ENCODE measurements around the gene DYNC1LI1.

The DYNC1LI1 gene

DNA sequence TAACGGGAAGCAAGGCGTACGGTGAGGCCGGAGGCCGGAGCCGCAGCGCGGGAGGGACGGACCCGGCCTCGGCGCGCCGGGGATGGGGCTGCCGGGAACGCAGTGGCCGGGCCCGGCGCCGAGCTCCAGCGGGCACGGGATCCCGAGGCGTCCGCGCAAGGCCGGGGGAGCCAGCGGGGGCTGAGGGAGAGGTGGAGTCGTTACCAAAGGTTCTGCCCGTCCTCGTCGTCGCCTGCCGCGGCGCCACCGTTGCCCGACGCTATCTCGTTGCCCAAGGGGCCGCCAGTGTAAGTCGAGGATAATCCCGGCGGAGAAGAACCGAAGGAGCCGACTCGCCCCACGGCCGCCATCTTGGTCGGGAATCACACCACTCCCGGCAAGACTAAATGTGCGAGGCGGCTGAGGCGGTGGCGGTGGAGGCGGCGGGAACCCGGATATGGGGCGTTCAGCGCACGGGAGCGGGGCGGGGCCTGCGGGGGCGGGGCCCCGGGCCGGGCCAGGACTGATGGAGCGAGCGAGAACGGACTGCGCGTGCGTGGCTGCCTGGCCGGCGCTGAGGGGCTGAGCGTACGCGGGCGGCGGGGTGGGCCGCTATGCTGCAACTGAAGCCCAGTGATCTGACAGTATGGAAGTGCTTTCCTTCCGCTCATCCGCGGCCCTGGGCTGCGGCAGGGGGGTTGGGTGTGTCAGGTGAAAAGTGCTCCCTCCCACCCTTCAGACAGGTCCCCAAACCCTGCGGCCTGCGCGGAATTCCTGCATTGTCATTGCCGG is at the start of gene DYNC1LI1:
Gene DYNC1LI1, minus strand, starts transcription at position 438 of the 771 bp plus-strand sequence. Its CDS starts 88 bp downstream, at position 350.
- peak; percentile 98 for DNase-seq (ENCODE audit: low spot score)

- DNase-seq (ENCODE audit: low spot score), result no peak
Observed at GRCh38 chr3:32619395-32619794, 48.7 kb upstream of the DYNC1LI1 start.

- no peak for DNase-seq (ENCODE audit: low spot score)
Observed at GRCh38 chr3:32616267-32616962, 45.8 kb upstream of the DYNC1LI1 start.

DNA sequence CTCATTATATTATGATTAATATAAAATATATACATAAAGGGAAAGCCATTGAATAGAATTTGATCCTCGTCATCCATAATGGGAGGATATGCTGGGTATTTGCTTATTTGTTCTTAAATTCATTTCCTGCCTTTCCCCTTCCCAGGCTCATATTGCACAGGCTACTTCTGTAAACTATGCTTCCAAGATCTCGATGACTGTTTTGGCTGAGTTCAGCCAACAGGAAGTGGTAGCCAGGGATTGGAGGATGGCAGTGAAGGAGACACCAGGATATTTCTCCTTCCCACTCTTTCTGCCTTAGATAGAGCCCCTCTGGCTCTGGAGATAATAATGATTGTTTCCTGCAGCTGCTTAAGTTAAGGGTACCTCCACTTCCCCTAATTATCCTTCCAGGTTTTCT is 44.3 kb upstream of the DYNC1LI1 start:
- DNase-seq (ENCODE audit: low spot score), result no peak

DNA sequence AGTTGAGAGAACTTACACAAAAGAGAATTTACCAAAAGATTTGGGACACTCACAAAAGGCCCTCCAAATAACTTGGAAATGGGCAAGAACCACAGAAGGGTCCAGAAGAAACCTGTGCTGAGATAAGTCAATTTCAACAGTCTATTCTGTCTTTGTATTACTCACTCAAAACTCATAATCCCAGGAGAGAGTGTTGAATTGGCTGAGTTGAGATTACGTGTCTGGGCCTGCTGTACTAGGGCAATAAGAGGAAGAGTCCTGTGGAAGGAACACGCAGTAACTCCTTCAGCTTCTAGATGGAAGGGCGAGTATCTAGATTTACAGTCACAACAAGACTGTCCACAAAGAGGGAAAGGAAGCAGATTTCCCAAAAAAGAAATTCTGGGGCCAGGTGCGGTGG is 42.5 kb upstream of the DYNC1LI1 start:
- DNase-seq (ENCODE audit: low spot score), result no peak

- DNase-seq (ENCODE audit: low spot score), result no peak
Observed at GRCh38 chr3:32612547-32612946, 41.9 kb upstream of the DYNC1LI1 start.

- no peak for DNase-seq (ENCODE audit: low spot score)
Observed at GRCh38 chr3:32607522-32607921, 36.9 kb upstream of the DYNC1LI1 start.

DNA sequence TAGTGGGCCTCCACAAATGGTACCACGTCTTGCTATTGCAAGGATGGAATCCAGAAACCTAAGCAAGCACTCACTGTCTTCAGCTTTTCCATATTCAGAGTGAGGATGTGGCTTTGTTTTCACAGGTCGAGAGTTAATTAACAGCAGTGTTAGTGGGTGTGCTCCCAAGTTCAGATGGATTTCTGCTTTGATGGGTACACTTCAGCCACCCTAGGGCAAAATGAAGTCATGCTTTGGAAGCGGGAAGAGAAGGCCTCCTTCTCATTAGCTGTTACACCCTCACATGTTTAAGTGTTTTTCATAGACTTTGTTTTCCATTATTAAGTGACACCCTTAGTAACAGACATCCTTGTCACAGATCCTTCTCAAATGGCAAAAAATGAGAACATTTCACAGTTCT is 36.3 kb upstream of the DYNC1LI1 start:
- no peak for DNase-seq (ENCODE audit: low spot score)

GRCh38 chr3:32606277-32606676 is 35.6 kb upstream of the DYNC1LI1 start:
- DNase-seq (ENCODE audit: low spot score), result no peak

DNA sequence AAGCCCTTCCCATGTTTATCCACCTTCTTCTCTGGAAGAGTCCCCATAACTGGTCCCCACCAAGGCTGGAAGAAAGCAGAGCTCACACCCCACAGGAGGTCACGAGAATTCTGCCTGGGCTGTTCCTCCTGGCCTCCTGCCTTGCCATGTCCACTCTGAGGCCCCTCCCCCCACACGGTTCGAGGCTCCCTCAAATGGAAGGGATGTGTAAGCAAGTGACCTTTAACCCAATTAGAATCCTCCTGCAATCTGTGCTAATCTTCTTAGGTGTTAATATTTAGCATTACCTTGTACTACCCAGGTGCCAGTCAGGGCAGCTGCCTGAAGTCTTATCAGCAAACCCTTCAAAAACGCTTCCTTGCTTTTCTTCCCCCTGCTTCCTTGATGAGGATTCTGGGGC is 32.4 kb upstream of the DYNC1LI1 start:
- DNase-seq (ENCODE audit: low spot score), result no peak

GRCh38 chr3:32602206-32602605 is 31.5 kb upstream of the DYNC1LI1 start:
- no peak for DNase-seq (ENCODE audit: low spot score)

GRCh38 chr3:32601722-32602121 is 31.1 kb upstream of the DYNC1LI1 start:
- no peak for DNase-seq (ENCODE audit: low spot score)

- no peak for DNase-seq (ENCODE audit: low spot score)
Observed at GRCh38 chr3:32597656-32598055, 27.0 kb upstream of the DYNC1LI1 start.

DNA sequence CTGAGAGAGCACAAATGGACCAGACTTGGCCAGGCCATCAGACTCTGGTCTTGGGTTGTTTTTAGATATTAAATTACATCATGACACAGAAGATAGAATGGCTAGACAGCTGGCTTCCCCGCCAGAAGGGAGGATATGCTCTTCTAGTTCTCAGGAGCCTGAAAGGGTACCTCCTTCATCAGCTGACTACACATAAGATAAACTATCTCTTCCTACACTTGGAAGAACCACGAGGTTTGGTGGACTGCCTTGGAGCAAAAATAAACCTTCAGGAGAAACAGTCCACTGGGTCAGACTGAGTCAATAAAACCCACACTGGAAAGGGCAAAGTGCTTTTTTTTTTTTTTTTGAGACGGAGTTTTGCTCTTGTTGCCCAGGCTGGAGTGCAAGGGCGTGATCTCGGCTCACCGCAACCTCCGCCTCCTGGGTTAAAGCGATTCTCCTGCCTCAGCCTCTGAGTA is 26.3 kb upstream of the DYNC1LI1 start:
- no peak for DNase-seq (ENCODE audit: low spot score)

DNA sequence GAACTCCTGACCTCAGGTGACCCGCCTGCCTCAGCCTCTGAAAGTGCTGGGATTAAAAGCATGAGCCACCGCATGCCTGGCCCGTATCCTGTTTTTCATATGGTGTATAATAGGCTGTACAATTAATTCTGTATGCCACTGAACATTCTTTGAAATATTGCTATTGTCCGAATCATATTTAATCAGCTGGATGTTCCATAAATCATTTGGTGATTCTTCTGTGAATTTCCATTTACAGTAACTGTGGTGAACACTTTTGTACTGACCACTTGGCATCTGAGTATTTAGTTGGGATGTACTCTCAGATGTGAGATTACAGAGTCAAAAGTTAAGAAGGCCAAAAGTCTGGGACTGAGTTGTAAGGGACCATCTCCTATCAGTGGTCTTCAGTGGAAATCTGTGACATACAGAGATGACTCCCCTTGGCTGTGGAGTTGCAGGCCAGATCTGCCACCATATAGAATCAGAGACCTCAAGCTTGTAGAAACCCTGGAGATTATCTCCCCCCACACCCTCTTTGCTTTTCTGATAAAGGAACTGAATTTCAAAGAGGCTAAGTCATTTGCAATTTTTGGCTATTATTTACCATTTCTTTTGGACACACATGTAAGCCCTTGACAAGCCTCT is 25.7 kb upstream of the DYNC1LI1 start:
- DNase-seq (ENCODE audit: low spot score), result no peak

GRCh38 chr3:32595323-32595722 is 24.7 kb upstream of the DYNC1LI1 start:
- DNase-seq (ENCODE audit: low spot score), result no peak

GRCh38 chr3:32593903-32594525 is 23.4 kb upstream of the DYNC1LI1 start:
- DNase-seq (ENCODE audit: low spot score), result no peak

DNA sequence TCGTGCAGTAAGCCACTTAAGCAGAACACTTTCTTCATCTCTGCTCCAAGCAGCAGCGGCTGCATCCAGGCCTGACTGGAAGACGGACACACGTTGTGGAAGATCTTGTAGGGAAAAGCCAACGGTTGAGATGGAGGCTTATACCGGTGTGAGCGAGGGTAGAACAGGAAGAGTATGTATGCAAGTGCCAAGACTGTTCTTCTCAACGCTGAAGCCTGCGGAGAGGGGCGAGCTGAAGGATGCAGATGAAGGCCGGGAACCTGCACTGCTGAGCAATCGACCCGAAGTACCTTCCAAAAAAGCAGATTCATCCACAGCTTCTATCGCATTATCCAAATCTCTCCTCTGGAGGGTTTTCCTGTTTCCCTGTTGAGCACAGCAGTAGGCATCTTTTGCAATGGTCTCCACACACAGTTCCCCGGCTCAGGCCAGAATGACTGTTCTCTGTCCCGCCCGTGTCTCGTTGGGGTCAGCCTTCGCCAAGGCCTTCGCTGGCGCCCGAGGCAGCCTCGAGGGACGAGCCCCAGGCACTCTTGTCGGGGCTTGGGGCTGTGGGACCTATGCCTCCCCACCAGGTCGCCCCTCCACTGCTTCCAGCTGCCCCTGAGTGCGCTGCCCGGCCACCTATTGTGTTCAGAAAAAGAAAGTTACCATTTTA is 22.2 kb upstream of the DYNC1LI1 start:
- no peak for DNase-seq (ENCODE audit: low spot score)

DNA sequence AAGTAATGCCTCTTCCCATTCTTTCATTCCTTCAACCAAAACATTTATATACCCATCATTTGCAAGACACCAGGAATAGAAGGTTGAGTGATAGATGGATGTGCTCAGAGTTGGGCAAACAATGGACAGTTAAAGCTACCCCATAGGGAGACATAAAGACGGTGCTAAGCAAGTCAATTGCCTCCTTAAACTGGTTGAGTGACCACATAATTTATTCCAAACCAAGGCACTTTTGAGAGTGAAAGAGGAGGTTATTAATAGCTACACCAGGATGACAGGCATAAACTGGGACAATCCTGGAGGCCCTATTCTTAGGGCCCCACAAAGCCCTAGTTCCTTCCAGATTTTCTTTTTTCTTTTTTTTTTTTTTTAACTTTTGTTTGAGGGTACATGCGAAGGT is 21.4 kb upstream of the DYNC1LI1 start:
- no peak for DNase-seq (ENCODE audit: low spot score)

DNA sequence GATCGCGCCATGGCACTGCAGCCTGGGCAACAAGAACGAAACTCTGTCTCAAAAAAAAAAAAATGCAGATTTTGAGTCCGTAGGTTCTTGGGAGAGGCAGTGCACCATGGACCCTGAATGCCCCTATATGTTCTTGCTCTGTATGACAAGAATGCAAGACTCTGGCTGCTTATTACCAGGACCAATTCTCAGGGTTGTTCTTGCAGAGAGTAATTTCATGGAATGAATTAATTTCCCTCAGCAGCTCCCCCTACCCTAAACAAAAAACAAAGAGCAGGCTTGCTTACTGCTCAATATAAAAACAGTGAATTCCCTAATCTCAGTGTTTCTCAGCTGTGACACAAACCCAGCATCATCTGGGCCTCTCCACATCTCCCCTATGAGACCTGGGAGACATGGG is 20.5 kb upstream of the DYNC1LI1 start:
- no peak for DNase-seq (ENCODE audit: low spot score)

DNA sequence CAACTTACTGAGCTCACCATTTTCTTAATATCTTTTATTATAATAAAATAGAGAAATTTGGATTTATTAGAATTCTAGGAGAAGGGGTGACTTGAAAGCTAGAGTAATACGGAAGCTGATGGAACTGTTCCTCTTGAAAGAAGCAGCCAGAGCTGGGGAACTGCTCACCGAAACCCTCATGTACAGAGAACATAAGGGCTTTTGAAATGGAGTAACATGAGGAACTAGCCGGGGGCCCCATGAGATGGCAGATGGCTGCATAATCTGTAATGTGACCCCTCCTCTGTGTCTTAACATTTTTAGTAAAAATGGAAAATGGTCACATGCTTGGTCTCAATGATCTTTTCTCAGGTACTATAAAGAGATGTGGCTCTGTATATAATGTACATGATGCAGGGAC is 15.7 kb upstream of the DYNC1LI1 start:
- DNase-seq (ENCODE audit: low spot score), result no peak

- DNase-seq (ENCODE audit: low spot score), result no peak
Observed at GRCh38 chr3:32584660-32585059, 14.0 kb upstream of the DYNC1LI1 start.

Data from left forelimb (tissue), 1 donor.